ENCODE results near the gene RCAN3.

Gene RCAN3

DNA sequence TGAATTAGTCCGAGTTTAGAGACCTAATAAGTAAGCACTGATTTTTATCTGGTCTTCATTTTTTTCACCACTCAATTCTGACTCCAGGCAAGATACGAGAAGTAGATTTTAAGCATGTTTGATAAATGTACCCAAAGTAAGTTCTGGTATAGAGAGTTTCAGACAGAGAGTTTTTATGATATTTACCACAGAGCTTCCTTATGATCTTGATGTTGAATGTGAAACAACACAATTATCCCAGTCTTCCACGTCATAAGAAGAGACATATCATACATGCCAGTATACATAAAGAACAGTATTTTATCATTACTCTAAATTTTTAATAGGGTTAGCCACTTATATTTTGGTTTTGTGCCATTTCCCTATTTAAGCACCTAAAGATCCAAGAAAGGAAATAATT is 45.4 kb downstream of the RCAN3 start:
- TF ChIP-seq GATA2 (IDR thresholded peaks at IDR 0.05; ENCODE audit: low read depth, low read length): no peak
- no peak for TF ChIP-seq GATA3 (IDR thresholded peaks at IDR 0.05; ENCODE audit: low read depth, low read length)

DNA sequence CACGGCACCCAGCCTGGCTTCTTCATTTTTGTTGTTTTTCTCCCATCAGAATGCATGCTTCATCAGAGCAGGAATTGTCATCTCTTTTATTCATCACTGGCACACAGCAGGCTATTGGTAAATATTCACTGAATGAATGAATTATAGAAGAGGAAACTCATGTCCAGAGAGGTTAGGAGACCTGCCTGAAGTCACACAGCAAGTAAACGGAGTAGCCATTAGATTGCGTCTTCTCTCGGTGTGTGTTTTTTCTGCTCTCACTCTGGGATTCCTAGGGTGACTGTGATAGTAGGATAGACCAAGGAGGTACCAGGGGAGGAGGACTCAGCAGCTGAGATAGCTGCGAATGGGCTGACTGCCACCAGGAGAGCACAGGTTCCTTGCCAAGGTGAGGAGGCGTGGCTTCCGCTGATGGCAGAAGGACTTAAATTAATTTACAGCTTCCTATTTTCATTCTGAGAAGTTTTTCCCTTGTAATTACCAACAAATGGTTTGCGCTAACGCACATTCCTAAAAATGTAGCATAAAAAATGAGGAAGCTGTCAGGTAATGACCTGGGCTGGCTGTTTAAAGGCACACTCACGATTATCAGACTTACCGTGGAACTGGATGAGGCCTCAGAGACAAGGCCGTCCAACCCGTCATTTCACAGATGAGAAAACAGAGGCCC is 48.8 kb downstream of the RCAN3 start:
- no peak for TF ChIP-seq GATA2 (IDR thresholded peaks at IDR 0.05; ENCODE audit: low read depth, low read length)
- TF ChIP-seq GATA3 (IDR thresholded peaks at IDR 0.05; ENCODE audit: low read depth, low read length): no peak

DNA sequence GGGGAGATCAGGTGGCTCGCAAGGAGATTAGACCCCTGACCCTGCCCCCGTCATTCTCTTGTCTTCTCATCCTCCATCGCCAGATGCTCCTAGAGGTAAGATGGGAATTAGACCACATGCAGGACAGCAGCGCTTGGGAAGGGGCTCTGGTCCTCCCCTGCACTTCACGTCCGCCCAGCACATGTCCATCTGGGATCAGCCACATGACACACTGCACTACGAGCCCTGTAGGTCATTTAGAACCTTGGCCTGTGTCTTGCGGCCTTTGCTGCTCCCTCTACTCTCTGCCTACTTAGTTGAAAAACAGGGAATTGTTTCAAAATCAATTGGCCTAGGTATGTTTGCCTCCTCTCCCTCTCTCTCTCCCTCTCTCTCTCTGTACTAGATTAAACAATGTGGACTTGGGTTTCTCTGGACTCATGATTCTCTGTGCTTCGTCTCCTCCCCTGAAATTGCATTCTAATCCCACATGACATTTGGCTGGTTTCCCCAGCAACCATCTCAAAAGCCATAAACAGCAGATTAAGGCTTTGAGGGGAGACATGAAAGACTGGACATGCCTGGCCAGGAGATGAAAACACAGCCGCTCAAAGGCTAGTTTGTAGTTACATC is 49.4 kb downstream of the RCAN3 start:
- TF ChIP-seq GATA3 (IDR thresholded peaks at IDR 0.05; ENCODE audit: low read depth, low read length) (no peak), GATA2 (IDR thresholded peaks at IDR 0.05; ENCODE audit: low read depth, low read length) (no peak)

DNA sequence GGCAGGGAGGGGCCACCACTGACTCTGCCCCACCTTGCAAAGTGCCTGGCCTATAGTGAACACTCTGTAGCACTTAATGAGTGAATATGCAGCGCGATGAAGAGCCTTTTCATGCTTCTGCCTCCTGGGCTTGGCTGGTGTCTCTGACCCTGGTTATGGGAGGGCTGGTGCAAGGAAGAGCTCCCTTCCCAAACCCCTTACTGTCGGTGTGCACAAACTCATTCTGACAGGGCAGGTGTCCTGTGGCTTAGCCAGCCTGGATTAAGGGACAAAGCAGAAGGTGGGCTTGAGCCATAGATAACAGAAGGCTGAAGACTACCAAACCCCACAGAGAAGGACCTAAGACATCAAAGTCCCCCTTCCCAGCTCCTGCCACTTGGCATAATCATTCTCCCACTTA is 51.3 kb downstream of the RCAN3 start:
- no peak for TF ChIP-seq GATA2 (IDR thresholded peaks at IDR 0.05; ENCODE audit: low read depth, low read length)
- TF ChIP-seq GATA3 (IDR thresholded peaks at IDR 0.05; ENCODE audit: low read depth, low read length): no peak

DNA sequence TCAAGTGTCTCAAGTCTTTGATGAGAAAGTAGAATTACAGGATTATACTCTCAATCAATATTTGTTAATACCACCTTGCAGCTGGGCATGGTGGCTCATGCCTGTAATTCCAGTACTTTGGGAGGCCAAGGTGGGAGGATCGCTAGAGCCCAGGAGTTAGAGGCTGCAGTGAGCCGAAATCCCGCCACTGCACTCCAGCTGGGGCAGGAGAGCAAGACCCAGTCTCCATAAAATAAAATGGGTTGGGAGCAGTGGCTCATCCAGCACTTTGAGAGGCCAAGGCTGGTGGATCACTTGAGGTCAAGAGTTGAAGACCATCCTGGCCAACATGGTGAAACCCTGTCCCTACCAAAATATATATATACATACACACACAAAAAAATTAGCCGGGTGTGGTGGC is 52.1 kb downstream of the RCAN3 start:
- TF ChIP-seq GATA2 (IDR thresholded peaks at IDR 0.05; ENCODE audit: low read depth, low read length) (no peak), GATA3 (IDR thresholded peaks at IDR 0.05; ENCODE audit: low read depth, low read length) (no peak)

DNA sequence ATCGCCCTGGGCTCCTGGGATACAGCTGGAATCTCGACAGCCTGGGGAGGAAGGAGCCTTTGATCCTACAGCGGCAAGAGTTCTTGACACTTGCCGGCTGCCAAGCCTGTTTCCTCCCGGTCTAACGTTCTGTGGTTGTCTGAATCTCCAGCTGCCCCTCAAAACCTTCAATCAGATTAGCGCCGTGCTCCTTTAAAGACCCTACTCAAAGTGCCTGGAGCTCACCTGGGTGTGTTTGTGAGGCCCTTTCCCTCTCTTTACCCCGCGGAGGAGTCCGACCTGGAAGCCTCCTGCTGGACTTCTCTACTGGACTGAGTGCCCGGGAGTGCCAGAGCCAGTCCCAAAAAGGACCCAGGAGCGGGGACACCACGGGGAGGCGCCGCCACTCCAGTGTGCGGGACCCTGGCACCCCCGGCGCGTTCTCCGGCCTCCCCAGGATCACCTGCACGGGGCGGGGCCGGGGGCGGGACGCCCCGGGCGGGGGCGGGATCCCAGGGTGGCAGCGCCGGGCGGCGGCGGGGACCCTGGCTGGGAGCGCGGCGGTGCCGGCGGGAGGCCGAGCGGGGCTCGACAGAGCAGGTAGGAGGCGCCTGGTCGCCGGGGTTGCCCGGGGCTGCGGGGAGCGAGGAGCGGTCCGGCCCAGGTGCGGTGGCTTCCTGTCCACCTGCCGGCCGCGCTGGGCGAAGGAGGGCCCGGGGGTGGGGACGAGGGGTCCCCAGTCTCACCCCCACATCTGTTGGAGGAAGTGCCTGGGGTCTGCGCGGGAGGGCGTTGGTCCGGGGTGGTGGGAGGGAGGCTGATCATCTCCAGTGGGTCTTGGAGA is 53.2 kb downstream of the RCAN3 start, which contains the start of gene NCMAP:
NCMAP (plus strand) TSS at position 497 of the 823 bp plus-strand sequence. CDS start 39,344 bp downstream, outside the sequence.
- TF ChIP-seq GATA2 (IDR thresholded peaks at IDR 0.05; ENCODE audit: low read depth, low read length): no peak

DNA sequence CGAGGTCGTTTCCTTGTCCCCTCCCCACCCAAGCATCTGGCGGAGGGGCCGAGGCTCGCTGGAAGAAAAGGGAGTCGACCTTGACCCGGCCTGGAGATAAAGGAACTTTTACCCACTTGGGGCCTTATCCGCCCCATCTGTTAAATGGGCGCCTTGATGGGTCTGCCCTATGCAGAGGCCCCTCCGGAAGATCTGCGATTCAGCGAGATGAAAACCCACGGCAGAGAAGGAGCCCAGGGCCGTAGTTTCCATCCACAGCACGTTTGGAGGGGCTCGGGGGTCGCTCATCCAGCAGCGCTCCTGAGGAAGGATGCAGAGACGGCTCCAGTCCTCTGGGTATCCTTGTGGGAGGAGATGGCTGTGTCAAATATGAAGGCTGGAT is 53.8 kb downstream of the RCAN3 start:
- TF ChIP-seq GATA3 (IDR thresholded peaks at IDR 0.05; ENCODE audit: low read depth, low read length) (no peak), GATA2 (IDR thresholded peaks at IDR 0.05; ENCODE audit: low read depth, low read length) (no peak)

DNA sequence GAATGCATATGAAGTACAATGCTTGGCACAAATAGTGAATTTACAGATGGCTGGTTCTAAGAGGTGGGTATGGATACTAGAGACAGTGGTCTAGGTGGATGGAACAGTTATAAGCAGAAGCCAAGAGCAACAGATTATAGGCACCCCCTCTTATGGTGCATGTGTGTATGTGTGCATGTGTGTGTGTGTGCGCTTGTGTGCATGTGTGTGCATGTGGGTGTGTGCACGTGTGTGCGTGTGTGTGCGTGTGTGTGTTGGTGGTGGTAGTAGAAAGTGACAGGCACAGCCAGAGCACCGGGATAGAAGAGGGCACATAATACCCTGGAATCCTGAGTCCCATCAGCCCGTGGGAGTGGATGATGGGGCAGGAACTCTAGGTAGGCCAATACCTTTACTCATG is 54.6 kb downstream of the RCAN3 start:
- TF ChIP-seq GATA2 (IDR thresholded peaks at IDR 0.05; ENCODE audit: low read depth, low read length): no peak
- TF ChIP-seq GATA3 (IDR thresholded peaks at IDR 0.05; ENCODE audit: low read depth, low read length): no peak

DNA sequence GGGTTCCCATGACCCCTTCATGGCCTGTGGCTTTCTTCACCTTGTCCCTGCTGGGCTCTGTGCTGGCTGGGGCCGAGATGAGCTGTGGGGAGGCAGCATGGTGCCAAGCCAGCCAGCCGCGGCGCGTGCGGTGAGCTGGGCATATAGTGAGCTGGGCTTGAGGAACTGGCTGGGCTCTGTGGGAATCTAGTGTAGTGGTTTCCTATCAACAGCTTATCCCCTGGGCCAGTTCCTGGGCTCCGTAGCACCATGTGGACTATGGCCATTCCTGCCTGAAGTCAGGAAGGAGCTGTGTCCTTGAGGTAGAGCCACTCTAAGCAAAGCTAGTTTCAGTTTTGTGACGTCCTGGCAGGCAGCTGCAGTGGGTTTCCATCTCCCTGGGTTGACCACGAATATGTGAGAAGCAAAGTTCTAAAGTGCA is 55.1 kb downstream of the RCAN3 start:
- TF ChIP-seq GATA2 (IDR thresholded peaks at IDR 0.05; ENCODE audit: low read depth, low read length): no peak
- no peak for TF ChIP-seq GATA3 (IDR thresholded peaks at IDR 0.05; ENCODE audit: low read depth, low read length)

DNA sequence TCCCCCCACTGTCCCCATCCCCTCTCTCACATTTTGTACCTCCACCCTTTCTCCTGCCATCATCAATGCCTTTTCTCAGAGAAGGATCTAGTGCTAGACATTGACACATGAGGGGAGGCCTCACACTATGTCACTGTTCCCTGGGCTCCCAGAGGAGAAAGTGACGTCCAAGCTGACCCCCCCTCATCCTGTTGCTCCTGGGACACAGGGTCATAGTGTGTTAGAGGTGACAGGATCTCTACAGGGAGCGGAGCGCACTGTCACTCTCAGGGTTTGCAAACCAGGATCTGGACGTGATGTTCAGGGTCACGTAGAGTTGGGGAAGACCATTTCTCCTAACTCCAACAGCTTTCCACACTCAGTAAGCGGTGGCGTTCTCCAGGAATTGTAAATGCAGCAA is 55.8 kb downstream of the RCAN3 start:
- TF ChIP-seq GATA2 (IDR thresholded peaks at IDR 0.05; ENCODE audit: low read depth, low read length): no peak
- TF ChIP-seq GATA3 (IDR thresholded peaks at IDR 0.05; ENCODE audit: low read depth, low read length): no peak

DNA sequence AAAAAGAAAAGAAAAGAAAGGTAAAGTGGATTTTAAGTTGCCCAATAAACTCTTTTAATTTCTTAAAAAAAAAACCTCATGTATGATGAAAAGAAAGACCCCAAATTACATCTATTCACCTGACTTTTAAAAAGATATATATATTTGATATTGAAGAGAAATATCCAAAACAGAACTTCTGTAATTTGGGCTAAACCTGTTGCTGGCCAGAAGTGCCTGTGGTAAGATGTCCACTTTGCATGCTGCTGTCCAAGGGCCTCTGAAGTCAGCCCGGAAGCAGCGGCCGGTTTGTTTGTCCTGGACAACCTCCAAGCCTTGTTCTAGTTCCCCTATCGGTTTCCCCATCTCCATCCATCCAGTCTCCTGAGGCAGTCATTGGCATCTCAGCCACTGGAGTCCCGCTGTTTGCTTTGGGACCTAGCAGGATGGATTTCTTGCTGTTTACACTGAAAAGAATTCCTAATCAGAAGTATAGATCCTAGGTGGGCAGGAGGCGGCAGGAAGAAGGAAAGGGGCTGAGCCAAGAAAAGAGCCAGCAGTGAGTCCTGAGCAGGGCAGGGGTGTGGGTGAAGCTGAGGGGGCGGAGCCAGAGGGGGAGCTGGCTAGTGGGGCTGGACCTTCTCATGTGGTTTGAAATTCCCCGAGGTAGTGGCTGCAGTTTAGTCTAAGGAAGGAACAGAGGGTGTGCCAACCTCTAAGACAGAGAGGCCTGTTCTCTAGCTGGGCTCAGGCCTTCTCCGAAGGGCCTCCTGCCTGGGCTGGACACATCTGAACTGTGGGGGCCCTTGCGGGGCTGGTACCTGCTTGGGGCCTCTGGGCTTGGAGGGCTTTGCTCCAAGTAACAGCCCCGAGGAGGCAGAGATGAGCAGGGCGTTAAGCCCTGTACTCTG is 56.5 kb downstream of the RCAN3 start:
- TF ChIP-seq GATA2 (IDR thresholded peaks at IDR 0.05; ENCODE audit: low read depth, low read length) (peak; percentile 97), GATA3 (IDR thresholded peaks at IDR 0.05; ENCODE audit: low read depth, low read length) (peak; percentile 82)

DNA sequence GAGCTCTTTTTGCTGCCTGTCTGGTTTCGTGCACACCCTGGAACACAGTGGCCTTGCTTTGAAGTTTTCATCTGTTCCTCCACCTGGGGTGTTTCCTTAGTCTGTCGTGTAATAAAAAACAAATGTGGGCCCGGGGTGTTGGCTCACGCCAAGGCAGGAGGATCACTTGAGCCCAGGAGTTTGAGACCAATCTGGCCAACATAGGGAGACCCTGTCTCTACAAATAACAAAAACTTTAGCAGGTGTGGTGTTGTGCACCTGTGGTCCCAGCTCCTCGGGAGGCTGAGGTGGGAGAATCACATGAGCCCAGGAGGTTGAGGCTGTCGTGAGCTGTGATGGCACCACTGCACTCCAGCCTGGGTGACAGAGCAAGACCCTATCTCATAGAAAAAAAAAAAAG is 57.7 kb downstream of the RCAN3 start:
- TF ChIP-seq GATA3 (IDR thresholded peaks at IDR 0.05; ENCODE audit: low read depth, low read length) (no peak), GATA2 (IDR thresholded peaks at IDR 0.05; ENCODE audit: low read depth, low read length) (no peak)

DNA sequence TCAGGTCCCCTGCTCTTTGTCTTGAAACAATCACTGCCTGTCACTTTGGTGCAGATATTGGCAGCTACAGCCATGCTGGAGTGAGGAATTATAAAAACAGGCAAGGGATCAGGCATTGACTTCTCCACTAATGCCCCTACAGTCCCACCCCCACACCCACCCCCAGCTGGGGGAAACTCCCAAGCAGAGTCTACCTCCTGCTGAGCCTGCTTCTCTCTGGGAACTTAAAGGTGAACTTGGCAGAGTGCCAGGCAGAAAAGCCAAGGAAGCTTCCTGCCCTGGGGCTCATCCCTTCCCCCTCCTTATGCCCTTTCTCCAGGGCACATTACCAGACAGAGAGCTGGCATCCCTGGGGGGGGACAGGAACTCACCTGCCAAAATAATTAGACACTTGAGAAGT is 60.0 kb downstream of the RCAN3 start:
- TF ChIP-seq GATA3 (IDR thresholded peaks at IDR 0.05; ENCODE audit: low read depth, low read length): no peak
- no peak for TF ChIP-seq GATA2 (IDR thresholded peaks at IDR 0.05; ENCODE audit: low read depth, low read length)

DNA sequence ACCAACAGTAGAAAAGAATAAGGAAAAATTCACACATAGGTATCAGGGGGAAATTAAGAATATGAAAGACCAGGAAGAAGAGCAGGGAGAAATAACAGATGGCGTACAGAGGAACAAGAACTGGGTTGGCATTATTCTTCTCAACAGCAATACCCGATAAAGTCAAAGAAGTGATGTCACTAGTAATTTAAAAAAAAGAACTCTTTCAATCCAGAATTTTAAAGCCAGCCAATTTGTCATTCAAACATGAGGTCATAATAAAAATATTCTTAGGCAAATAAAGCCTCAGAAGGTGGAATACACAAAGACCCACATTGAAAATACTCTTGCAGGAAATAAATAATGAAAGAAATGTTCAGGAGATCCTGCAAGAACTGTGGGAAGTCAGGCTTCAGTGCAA is 62.1 kb downstream of the RCAN3 start:
- TF ChIP-seq GATA2 (IDR thresholded peaks at IDR 0.05; ENCODE audit: low read depth, low read length) (no peak), GATA3 (IDR thresholded peaks at IDR 0.05; ENCODE audit: low read depth, low read length) (no peak)
